GM12873 (cell line): Measurements from ENCODE around the gene TOMM6.

Experiments used
- CTCF ChIP-seq: IDR thresholded peaks from 2 replicates; pipeline ENCODE4 v1.5.1; 2012; ENCODE audit warnings: low read depth, mild to moderate bottlenecking, moderate library complexity, low read length, control low read depth; ENCODE audit not compliant: insufficient read depth; ENCODE audit errors: missing control alignments

Gene TOMM6

DNA sequence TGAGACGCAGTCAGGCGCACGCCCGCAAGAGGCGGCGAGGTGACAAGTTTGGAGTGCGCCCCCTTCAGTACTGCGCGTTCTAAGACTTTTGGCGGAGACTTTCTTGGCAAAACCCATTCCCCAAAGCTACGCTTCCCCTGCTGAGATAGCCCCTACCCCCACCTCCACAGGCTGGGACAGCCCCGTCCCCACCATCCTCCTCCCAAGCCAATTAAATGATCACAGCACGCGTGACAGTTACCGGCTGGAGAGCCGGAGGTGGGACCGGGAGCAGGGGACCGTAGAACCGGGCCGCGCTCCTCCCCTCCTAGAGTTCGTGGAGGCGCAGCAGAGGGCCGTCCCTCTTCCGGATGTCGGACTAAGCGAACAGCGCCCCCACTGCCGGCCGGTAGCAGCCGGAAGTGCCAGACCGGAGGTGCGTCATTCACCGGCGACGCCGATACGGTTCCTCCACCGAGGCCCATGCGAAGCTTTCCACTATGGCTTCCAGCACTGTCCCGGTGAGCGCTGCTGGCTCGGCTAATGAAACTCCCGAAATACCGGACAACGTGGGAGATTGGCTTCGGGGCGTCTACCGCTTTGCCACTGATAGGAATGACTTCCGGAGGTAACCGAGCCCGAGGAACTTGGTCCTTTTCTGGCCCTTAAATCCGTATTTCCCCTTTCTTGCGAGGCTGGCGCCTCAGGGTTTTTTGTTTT is at the start of gene TOMM6:
Gene TOMM6, plus strand, starts transcription at position 476 of the 699 bp plus-strand sequence. Its CDS starts 4 bp downstream, at position 480.
- TF ChIP-seq CTCF: peak; percentile 85

DNA sequence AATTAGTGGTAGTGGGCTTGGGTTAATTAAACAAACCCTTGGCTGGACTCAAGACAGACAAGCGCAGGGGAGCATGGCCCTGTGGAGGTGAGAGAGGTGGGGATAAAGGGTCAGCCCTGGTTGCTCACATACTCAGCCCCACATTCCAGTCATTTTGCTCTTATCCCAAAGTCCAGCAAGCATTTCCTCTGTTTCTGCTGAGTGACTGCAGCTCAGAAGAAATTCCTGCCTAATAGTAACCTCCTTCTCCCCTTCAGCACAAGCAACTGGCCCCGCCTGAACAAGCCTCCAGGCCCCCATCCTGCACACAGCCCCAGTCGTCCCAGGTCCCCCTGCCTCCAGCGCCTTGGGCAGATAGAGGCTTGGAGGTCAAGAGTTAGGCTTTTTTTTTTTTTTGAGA is 48.5 kb upstream of the TOMM6 start:
- TF ChIP-seq CTCF: no peak

DNA sequence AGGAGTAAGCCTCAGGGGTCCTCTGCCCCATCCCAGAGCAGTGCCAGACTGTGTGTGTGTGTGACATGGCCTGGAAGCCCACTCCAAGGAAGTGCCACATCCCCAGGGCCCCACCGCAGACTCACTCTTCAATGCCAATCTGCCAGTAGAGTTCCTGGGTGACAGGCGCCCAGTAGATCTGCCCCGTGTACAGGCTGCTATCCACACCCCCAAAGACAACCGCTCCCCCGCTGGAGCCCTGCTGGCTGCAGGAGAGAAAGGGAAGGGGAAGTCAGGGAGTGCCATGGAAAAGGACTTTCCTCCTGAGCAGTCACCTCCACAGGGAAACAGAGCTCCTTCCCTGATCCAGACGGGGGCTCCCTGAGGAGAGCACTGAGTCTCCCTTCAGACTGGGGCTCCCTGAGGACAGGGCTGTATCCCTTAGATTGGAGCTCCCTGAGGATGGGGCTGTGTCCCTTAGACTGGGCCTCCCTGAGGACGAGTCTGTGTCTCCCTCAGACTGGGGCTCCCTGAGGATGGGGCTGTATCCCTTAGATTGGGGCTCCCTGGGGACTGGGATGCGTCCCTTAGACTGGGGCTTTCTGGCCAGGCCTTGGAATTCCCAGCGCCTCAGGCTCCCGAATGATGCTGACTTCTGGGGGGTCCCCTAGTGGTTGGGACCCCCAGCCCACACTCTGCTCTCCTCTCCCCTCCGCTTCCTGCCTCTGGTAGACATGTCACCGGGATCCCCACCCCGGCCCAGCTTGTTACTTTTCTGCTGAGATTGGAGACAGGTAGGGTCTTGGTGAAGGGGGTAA is 46.9 kb upstream of the TOMM6 start:
- TF ChIP-seq CTCF: no peak

GRCh38 chr6:41741625-41742490 is 45.6 kb upstream of the TOMM6 start:
- TF ChIP-seq CTCF: no peak

GRCh38 chr6:41743406-41744235 is 43.9 kb upstream of the TOMM6 start:
- no peak for TF ChIP-seq CTCF

DNA sequence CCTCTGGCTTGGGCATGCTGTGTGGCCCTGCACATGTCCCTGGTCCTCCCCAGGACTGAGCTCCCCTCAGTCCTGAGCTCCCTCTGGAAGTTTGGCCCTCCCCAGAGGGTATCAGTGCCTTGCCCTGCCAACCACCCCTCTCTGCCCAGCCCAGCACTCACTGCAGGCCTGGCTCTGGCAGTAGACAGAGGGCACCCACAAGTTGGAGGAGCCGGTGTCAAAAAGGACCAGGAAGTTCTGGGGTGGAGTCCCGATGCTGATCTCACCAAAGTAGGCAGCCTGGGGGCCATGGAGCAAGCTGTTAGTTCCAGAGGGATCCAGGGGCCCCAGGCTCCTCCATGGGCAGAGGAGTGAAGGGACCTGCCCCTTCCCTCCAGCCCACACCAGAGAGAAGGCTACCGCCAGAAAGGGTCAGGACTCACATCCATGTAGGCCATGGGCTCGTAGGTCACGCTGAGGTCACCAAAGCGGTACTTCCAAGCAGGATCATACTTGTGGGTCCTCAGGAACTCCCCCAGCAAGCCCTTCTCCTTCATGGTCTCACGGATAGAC is 43.2 kb upstream of the TOMM6 start:
- no peak for TF ChIP-seq CTCF
